Omental fat pad (tissue), 4 donors: ENCODE data around the gene GRB14. TPM values are rescaled to one million over a fixed set of nuclear protein-coding genes. Genes with fewer than 3 reads are reported as not detected.
"Not testable (repeated sequence)": the region's sequence is repeated elsewhere in the genome, so short reads cannot be mapped to it uniquely, and the experiment has no call there.

ENCODE experiments used
- ATAC-seq: fragments of 150-250 bp; one replicate; pipeline ENCODE4 v1.9.1; 2016; ENCODE audit warnings: mild to moderate bottlenecking, moderate library complexity; ENCODE audit not compliant: low FRiP score
- DNase-seq: peaks from one replicate; pipeline ENCODE4 v3.0.0-alpha.2; 2019; ENCODE audit warnings: low spot score
- total RNA-seq, 4 donors: library from RNA; depleted of rRNA; stranded (reverse); fragments of >200 nt; gene quantifications; one replicate each; pipeline ENCODE4 v1.1.0, GENCODE V29; 2016
- TF ChIP-seq, protein P1 (sequence below), 3 donors: fragments of 450-650 bp; IDR thresholded peaks; one replicate each; pipeline ENCODE4 v1.5.1; 2016 to 2017; ENCODE audit warnings: antibody characterized with exemption in 3 of 3, mild to moderate bottlenecking in 3 of 3, moderate library complexity in 2 of 3

GRB14 gene
- total RNA-seq, 4 donors from 2014 or later = 4.5 to 7.4 (median 5.3) TPM

DNA sequence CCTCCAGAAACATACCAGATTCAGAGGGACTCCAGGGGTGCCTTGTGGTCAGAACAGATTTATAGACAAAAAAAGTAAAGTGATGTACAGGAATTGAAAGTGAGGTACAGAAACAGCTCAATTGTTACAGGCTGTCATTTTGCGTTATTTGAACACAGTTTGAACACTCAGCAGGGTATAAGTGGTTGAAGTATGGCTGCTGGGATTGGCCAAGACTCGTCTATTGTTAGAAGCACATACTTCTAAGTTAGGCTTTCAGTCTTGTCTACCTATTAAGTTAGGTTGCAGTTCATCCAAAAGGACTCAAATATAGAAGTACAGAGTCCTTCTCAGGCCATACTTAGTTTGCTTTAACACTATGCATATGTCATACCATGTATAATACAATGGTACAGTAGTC lies 21.0 kb upstream of the GRB14 start:
- DNase-seq (no peak), ATAC-seq (no peak)
- TF ChIP-seq, protein P1, sequence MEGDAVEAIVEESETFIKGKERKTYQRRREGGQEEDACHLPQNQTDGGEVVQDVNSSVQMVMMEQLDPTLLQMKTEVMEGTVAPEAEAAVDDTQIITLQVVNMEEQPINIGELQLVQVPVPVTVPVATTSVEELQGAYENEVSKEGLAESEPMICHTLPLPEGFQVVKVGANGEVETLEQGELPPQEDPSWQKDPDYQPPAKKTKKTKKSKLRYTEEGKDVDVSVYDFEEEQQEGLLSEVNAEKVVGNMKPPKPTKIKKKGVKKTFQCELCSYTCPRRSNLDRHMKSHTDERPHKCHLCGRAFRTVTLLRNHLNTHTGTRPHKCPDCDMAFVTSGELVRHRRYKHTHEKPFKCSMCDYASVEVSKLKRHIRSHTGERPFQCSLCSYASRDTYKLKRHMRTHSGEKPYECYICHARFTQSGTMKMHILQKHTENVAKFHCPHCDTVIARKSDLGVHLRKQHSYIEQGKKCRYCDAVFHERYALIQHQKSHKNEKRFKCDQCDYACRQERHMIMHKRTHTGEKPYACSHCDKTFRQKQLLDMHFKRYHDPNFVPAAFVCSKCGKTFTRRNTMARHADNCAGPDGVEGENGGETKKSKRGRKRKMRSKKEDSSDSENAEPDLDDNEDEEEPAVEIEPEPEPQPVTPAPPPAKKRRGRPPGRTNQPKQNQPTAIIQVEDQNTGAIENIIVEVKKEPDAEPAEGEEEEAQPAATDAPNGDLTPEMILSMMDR (IDR thresholded peaks at IDR 0.05) = no peak

DNA sequence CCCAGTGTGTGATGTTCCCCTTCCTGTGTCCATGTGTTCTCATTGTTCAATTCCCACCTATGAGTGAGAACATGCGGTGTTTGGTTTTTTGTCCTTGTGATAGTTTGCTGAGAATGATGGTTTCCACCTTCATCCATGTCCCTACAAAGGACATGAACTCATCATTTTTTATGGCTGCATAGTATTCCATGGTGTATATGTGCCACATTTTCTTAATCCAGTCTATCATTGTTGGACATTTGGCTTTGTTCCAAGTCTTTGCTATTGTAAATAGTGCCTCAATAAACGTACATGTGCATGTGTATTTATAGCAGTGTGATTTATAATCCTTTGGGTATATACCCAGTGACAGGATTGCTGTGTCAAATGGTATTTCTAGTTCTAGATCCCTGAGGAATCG lies 7.0 kb upstream of the GRB14 start:
- DNase-seq, ATAC-seq: not testable (repeated sequence)

DNA sequence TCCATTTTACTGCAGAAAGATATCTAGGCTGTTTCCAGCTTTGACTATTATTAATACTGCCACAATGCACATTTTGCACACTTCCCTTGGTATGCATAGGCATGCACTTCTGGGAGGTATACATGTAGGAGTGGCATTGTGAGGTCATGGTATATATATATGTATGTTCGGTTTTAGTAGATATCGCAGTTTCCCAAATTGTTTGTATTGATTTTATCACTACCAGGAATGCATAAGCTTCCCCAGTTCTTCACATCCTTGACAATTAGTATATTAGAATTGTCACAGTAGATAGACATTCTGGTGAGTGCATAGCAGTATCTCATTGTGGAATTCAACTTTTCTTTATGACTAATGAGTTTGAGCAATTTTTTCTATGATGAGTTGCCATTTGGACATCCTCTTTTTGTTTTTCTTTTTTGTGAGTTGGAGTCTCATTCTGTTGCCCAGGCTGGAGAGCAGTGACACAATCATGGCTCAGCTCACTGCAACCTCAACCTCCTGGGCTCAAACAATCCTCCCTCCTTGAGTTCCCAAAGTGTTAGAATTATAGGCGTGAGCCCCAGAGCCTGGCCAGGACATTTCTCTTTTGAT lies 4.2 kb upstream of the GRB14 start:
- DNase-seq (no peak), ATAC-seq (no peak)
- TF ChIP-seq, protein P1 (IDR thresholded peaks at IDR 0.05) = no peak

DNA sequence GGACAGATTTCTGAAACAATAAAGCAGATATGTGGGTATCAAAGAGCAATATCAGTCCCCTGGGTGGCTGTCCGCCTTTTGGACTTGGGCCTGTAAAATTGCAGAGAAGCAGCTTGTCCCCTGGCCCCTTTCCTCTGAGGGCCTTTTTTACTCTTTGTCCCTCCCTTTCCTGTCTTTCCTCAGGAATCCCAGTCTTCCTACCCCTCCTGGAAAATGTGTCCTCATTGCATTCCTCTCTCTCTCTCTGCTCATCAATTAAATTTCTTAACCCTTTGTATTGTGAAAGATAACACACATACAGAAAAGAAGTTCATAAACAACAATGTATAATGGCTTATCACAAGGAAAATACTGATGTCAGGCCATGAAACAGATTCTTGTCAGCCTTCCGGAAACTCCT lies 3.0 kb upstream of the GRB14 start:
- no peak for DNase-seq
- TF ChIP-seq, protein P1 (IDR thresholded peaks at IDR 0.05) = no peak
- no peak for ATAC-seq

DNA sequence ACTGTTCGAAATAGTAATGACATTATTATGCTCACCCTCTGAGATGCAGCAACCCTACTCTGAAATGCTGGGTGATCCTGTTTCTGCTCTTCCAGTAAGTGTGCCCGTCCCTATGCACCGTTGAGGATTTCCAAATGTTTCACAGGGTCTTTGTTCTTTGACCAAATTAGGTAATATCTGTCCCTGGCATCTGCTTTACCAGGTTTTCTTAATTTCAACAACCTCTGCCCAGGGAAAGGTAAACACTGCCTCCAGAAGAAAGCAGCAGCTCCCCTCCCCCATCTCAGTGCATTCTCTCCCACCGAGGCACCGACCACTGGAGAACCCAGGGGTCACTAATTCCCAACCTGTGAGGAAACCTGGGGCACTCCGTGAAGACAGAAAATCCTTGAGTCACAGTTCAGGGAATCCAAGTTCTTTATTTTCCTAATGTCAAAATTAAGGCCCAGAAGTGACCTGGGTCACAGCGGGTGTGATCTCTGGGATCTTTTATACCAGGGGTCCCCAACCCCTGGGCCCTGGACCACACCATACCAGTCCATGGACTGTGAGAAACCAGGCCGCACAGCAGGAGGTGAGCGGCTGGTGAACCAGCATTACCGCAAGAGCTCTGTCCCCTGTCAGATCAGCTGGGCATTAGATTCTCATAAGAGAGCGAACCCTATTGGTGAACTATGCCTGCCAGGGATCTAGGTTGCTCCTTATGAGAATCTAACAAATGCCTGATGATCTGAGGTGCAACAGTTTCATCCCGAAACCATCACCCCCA lies 1.2 kb upstream of the GRB14 start:
- ATAC-seq (no peak), DNase-seq (no peak)

DNA sequence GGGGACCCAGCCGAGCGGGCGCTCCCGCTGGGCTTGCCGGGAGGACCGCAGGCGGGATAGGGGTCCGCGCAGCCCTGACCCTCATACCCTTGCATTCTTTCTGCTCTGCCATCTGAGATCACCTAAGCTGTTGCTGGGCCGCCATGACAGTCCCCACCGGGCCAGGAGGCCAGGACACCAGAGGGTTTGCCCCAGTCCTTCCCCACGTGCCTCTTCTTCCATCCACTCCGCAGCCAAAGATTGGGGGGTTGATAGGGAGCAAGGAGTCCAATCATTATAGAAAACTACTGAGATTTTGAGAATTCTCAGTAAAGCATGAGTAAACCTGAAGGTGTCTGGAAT lies 453 bp upstream of the GRB14 start:
- TF ChIP-seq, protein P1 (IDR thresholded peaks at IDR 0.05) = no peak
- no peak for DNase-seq
- ATAC-seq = no peak

More for the DNA sequence above, 1.2 kb upstream of the GRB14 start:
- TF ChIP-seq, protein P1 (IDR thresholded peaks at IDR 0.05) = no peak

DNA sequence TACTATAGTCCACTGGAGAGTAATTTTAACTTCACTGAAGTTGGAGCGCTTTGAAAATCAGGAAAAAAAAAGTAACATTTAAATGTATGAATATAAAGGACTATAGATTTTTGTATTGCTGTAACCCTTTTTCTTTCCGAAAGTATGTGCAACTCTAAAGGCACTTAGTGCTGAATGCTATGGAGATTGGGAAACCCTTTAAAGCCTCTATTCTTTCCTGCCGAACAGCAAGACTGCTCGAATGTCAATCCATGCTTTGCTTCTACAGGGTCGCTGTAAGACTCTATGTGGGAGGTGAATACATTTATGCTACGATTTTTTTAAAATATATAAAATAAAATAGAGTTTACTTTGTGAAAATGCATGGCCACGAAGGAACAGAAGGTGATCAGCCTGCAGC lies 825 bp downstream of the GRB14 start:
- DNase-seq = no peak
- ATAC-seq = no peak
- TF ChIP-seq, protein P1 (IDR thresholded peaks at IDR 0.05) = no peak
